DLD1 (cell line): ENCODE data around the gene STX8.
"Not testable (repeated sequence)": the region's sequence is repeated elsewhere in the genome, so short reads cannot be mapped to it uniquely, and the experiment has no call there.

Experiments used
- in situ Hi-C: cut with HindIII; loops from 2 replicates; pipeline ENCODE4 v1.10.0; 2017; ENCODE audit warnings: low sequenced_read_pairs

STX8 gene

GRCh38 chr17:9512323-9513168 lies 63.1 kb downstream of the STX8 start:
- in situ Hi-C loops: no loop called here

- in situ Hi-C loops: no loop called here
Measured at GRCh38 chr17:9509236-9509816, 66.3 kb downstream of the STX8 start.

- in situ Hi-C loops: no loop called here
Measured at GRCh38 chr17:9499041-9499440, 76.6 kb downstream of the STX8 start.

- in situ Hi-C loops: no loop called here
Measured at GRCh38 chr17:9498490-9498889, 77.1 kb downstream of the STX8 start.

- in situ Hi-C loops: no loop called here
Measured at GRCh38 chr17:9488556-9488955, 87.1 kb downstream of the STX8 start.

GRCh38 chr17:9487406-9487805 lies 88.2 kb downstream of the STX8 start:
- in situ Hi-C loops: no loop called here

- in situ Hi-C loops: no loop called here
Measured at GRCh38 chr17:9484789-9485188, 90.8 kb downstream of the STX8 start.

- in situ Hi-C loops: no loop called here
Measured at GRCh38 chr17:9479964-9480363, 95.7 kb downstream of the STX8 start.

GRCh38 chr17:9478889-9479288 lies 96.7 kb downstream of the STX8 start:
- in situ Hi-C loops: no loop called here

- in situ Hi-C loops: no loop called here
Measured at GRCh38 chr17:9475101-9475658, 100.4 kb downstream of the STX8 start.

GRCh38 chr17:9473711-9474110 lies 101.9 kb downstream of the STX8 start:
- in situ Hi-C loops: no loop called here

GRCh38 chr17:9472541-9472940 lies 103.1 kb downstream of the STX8 start:
- in situ Hi-C loops: no loop called here

GRCh38 chr17:9472094-9472493 lies 103.5 kb downstream of the STX8 start:
- in situ Hi-C loops: no loop called here

- in situ Hi-C loops: no loop called here
Measured at GRCh38 chr17:9470171-9470570, 105.4 kb downstream of the STX8 start.

- in situ Hi-C loops: no loop called here
Measured at GRCh38 chr17:9468937-9469336, 106.7 kb downstream of the STX8 start.

- in situ Hi-C loops: no loop called here
Measured at GRCh38 chr17:9468532-9468931, 107.1 kb downstream of the STX8 start.

- in situ Hi-C loops: no loop called here
Measured at GRCh38 chr17:9467518-9467917, 108.1 kb downstream of the STX8 start.

- in situ Hi-C loops: no loop called here
Measured at GRCh38 chr17:9465210-9465921, 110.3 kb downstream of the STX8 start.

- in situ Hi-C loops: no loop called here
Measured at GRCh38 chr17:9457005-9457404, 118.6 kb downstream of the STX8 start.

- in situ Hi-C loops: no loop called here
Measured at GRCh38 chr17:9456330-9456729, 119.3 kb downstream of the STX8 start.

GRCh38 chr17:9451934-9452333 lies 123.7 kb downstream of the STX8 start:
- in situ Hi-C loops: no loop called here

GRCh38 chr17:9447298-9447697 lies 128.3 kb downstream of the STX8 start:
- in situ Hi-C loops: not testable (repeated sequence)
